ENCODE data around the gene MAML2. TPM values are rescaled to one million over a fixed set of nuclear protein-coding genes. Genes with fewer than 3 reads are reported as not detected.

The MAML2 gene
- total and polyA plus RNA-seq, 9 of the 15 experiments (the other 6 are each of a cell fraction or from before 2014, with no cell fraction given) = 0.79 to 6.8 (median 4.8) TPM

GRCh38 chr11:96160732-96161306 is 182.2 kb downstream of the MAML2 start:
- WGBS (ENCODE audit: insufficient coverage, low coverage, missing lambda C conversion rate) = 62% methylated on average over 7 of the region's 7 CpGs
- no peaks in the 10 kb centered on the region for H3K79me2 ChIP-seq (ENCODE audit: control insufficient read depth, insufficient read depth, low read length)
- H3K9me3 ChIP-seq (replicated peaks; ENCODE audit: control insufficient read depth, insufficient read depth, low read depth, low read length) = no peaks in the 10 kb centered on the region
- no peak overlapping the region for H3K27ac ChIP-seq (ENCODE audit: extremely low read depth, low read depth, low read length)
- no peak overlapping the region for H2AFZ ChIP-seq (ENCODE audit: low read depth, low read length)
- no TSS peak for BruUV-seq (replicated peaks)
- H3K4me1 ChIP-seq (replicated peaks in 1 of 2; ENCODE audit: control insufficient read depth in 2 of 2, insufficient read depth in 2 of 2, low read length in 2 of 2) = peaks cover 5 to 17% of the 10 kb centered on the region in 2 experiments; a peak in 3 of 5 replicates
- H4K20me1 ChIP-seq (replicated peaks; ENCODE audit: control insufficient read depth, insufficient read depth, low read length) = no peaks in the 10 kb centered on the region
- H3K27me3 ChIP-seq (ENCODE audit: control insufficient read depth in 2 of 2, insufficient read depth in 2 of 2, low read length in 2 of 2) = no peaks in the 10 kb centered on the region
- DNase-seq (ENCODE audit: extremely low read depth in 1 of 4, low spot score in 3 of 4) (no peak), FAIRE-seq (no peak), ATAC-seq (no peak)
- H3K36me3 ChIP-seq (ENCODE audit: control insufficient read depth, insufficient read depth, low read length) = no peaks in the 10 kb centered on the region
- no peak overlapping the region for H3K4me3 ChIP-seq
- TF ChIP-seq LEF1 (IDR thresholded peaks at IDR 0.05) (no peak), FOXA3 (CRISPR knock-in tag; conservative IDR thresholded peaks at IDR 0.05 in 1 of 2, IDR thresholded peaks at IDR 0.05 in 1 of 2) (no peak), ZNF766 (CRISPR knock-in tag; conservative IDR thresholded peaks at IDR 0.05) (no peak), PREB (CRISPR knock-in tag; IDR thresholded peaks at IDR 0.05) (no peak), ILF3 (IDR thresholded peaks at IDR 0.05; ENCODE audit: borderline replicate concordance) (no peak), SMC3 (conservative IDR thresholded peaks at IDR 0.05; ENCODE audit: insufficient read depth, low read depth, low read length) (no peak), ELK1 (CRISPR knock-in tag; IDR thresholded peaks at IDR 0.05) (no peak), ZNF3 (CRISPR knock-in tag; IDR thresholded peaks at IDR 0.05) (no peak), RBM17 (IDR thresholded peaks at IDR 0.05; ENCODE audit: borderline replicate concordance, low read depth, low read length) (no peak), CXXC5 (CRISPR knock-in tag; IDR thresholded peaks at IDR 0.05) (no peak), SMARCB1 (IDR thresholded peaks at IDR 0.05; ENCODE audit: insufficient read length, low read depth) (no peak), HNRNPK (IDR thresholded peaks at IDR 0.05; ENCODE audit: low read depth, low read length, poor library complexity, severe bottlenecking) (no peak), POLR3G (IDR thresholded peaks at IDR 0.05; ENCODE audit: extremely low read depth, insufficient read length, insufficient replicate concordance) (no peak)
- H3K9ac ChIP-seq (ENCODE audit: insufficient read depth in 1 of 2, low read depth in 2 of 2, low read length in 2 of 2) = no peak overlapping the region
- CTCF ChIA-PET (ENCODE audit: low intra/inter-chr PET ratio) = interaction anchor here (0.6 kb wide), 1 partner anchor 983 kb away, joined by 3 read pairs; no protein-coding TSS in a partner anchor
- no peaks in the 10 kb centered on the region for H3K9me1 ChIP-seq (ENCODE audit: control insufficient read depth, insufficient read depth, low read length)
- POLR2A ChIA-PET = interaction anchor here (0.6 kb wide), 1 partner anchor 16 kb away, joined by 3 read pairs; no protein-coding TSS in a partner anchor
- intact Hi-C loops (cut with micrococcal nuclease) = no loop called here
- no peak overlapping the region for H3K4me2 ChIP-seq (ENCODE audit: insufficient read depth, low read length)
- in situ Hi-C loops (cut with MboI) = no loop called here

Data from K562 (cell line).